PFSK-1 (cell line): ENCODE results near the gene DIP2C.

Experiments
- FOXP2 ChIP-seq: optimal IDR thresholded peaks from 2 replicates; pipeline ENCODE3; 2011; ENCODE audit warnings: borderline replicate concordance, control low read depth, inconsistent platforms; ENCODE audit not compliant: insufficient read depth; ENCODE audit errors: extremely low read length, extremely low read depth
- POLR2AphosphoS5 ChIP-seq: IDR thresholded peaks from 2 replicates; pipeline ENCODE4 v1.6.1; 2012; ENCODE audit warnings: low read depth, mild to moderate bottlenecking, control low read depth, low read length, moderate library complexity
- SIN3A ChIP-seq: IDR thresholded peaks from 2 replicates; pipeline ENCODE4 v1.6.1; 2012; ENCODE audit warnings: mild to moderate bottlenecking, low read length, moderate library complexity, borderline replicate concordance; ENCODE audit not compliant: insufficient read depth
- TAF1 ChIP-seq: IDR thresholded peaks from 2 replicates; pipeline ENCODE4 v1.6.1; 2012; ENCODE audit warnings: low read length, control low read depth, borderline replicate concordance; ENCODE audit not compliant: insufficient read depth
- TF ChIP-seq, protein P1 (sequence below), 2 experiments: IDR thresholded peaks; 2 replicates each; pipeline versions ENCODE4 v1.6.1 to v1.8.0; 2011 to 2012; ENCODE audit warnings: low read depth in 2 of 2, low read length in 2 of 2, control low read depth in 1 of 2, inconsistent platforms in 1 of 2, mild to moderate bottlenecking in 1 of 2, moderate library complexity in 1 of 2; ENCODE audit not compliant: insufficient read depth in 1 of 2

Gene DIP2C

DNA sequence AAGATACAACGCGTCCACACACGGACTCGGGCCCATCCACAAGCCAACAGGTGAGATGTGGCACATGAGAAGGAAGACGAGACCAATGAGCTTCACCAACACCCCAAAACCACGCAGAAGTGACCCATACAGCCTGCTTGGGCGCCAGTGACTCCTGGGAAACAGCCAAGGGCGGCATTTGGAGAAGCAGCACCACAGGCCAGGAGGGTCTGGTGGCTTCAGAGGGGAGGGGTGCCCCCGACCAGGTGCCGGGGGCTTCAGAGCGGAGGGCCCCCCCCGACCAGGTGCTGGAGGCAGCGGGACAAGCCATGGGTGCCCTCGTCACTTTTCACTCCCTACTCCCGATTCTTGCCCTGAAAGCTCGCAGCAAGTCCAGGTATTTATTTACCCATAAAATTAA is 140.1 kb downstream of the DIP2C start:
- TF ChIP-seq SIN3A, result no peak
- no peak for TF ChIP-seq POLR2AphosphoS5
- TF ChIP-seq, protein P1, sequence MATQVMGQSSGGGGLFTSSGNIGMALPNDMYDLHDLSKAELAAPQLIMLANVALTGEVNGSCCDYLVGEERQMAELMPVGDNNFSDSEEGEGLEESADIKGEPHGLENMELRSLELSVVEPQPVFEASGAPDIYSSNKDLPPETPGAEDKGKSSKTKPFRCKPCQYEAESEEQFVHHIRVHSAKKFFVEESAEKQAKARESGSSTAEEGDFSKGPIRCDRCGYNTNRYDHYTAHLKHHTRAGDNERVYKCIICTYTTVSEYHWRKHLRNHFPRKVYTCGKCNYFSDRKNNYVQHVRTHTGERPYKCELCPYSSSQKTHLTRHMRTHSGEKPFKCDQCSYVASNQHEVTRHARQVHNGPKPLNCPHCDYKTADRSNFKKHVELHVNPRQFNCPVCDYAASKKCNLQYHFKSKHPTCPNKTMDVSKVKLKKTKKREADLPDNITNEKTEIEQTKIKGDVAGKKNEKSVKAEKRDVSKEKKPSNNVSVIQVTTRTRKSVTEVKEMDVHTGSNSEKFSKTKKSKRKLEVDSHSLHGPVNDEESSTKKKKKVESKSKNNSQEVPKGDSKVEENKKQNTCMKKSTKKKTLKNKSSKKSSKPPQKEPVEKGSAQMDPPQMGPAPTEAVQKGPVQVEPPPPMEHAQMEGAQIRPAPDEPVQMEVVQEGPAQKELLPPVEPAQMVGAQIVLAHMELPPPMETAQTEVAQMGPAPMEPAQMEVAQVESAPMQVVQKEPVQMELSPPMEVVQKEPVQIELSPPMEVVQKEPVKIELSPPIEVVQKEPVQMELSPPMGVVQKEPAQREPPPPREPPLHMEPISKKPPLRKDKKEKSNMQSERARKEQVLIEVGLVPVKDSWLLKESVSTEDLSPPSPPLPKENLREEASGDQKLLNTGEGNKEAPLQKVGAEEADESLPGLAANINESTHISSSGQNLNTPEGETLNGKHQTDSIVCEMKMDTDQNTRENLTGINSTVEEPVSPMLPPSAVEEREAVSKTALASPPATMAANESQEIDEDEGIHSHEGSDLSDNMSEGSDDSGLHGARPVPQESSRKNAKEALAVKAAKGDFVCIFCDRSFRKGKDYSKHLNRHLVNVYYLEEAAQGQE (IDR thresholded peaks at IDR 0.05; ENCODE audit: insufficient read depth in 1 of 2, low read depth in 2 of 2, low read length in 2 of 2), result no peak
- no peak for TF ChIP-seq TAF1
- TF ChIP-seq FOXP2, result no peak

DNA sequence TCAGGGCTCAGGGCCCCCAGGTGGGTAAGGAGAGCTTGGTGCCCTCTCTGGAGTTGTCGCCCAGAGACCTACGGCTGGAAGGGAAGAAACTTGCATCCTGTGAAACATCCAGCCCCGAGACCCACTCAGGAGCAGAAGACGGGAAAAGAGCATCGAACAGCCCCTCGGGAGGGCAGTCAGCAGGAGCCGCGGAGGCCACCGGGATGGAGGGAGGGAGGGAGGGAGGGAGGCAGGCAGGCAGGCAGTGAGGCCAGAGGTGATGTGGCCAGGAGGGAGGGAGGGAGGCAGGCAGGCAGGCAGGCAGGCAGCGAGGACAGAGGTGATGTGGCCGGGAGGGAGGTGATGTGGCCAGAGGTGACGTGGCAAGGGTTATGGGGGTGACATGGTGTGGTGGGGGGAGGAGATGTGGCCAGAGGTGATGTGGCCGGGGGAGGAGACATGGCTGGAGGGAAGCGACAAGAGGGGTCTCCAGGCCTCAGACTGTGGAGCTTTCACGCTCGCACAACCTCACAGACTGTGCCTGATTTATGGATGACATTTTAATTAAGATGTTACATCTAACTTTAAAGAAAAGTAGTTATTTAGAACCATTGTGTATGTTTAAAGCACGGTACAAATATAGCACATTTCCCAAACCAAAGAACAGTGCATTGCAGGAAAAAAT is 141.1 kb downstream of the DIP2C start:
- TF ChIP-seq FOXP2 (no peak), POLR2AphosphoS5 (no peak), TAF1 (no peak), SIN3A (no peak)
- TF ChIP-seq, protein P1 (IDR thresholded peaks at IDR 0.05; ENCODE audit: insufficient read depth in 1 of 2, low read depth in 2 of 2, low read length in 2 of 2), result no peak

DNA sequence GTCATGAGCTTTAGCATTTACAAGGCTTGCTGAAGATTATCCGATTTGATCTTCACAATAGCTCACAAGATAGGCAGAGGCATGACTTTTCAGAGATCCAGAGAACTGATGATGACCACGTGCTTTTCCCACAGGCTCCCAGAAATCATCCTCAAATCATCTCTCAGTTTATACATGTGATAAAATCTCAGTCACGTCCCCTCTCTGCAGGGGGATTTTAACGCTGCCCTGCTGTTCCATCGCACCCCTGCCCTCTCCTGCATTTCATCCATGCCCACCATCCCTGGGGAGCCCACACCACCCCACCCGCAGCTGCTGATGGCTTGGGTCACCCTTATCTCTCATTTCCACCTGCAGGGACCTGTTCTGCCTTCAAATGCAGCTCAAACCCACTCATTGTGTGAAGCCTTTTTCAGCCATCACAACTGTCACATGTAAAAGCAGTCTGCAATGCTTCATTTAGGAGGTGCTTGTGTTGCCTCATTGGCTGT is 141.8 kb downstream of the DIP2C start:
- TF ChIP-seq SIN3A (no peak), TAF1 (no peak), FOXP2 (no peak), POLR2AphosphoS5 (no peak)
- TF ChIP-seq, protein P1 (IDR thresholded peaks at IDR 0.05; ENCODE audit: insufficient read depth in 1 of 2, low read depth in 2 of 2, low read length in 2 of 2), result no peak

GRCh38 chr10:546971-547590 is 142.4 kb downstream of the DIP2C start:
- TF ChIP-seq SIN3A (no peak), POLR2AphosphoS5 (no peak), TAF1 (no peak), FOXP2 (no peak)
- TF ChIP-seq, protein P1 (IDR thresholded peaks at IDR 0.05; ENCODE audit: insufficient read depth in 1 of 2, low read depth in 2 of 2, low read length in 2 of 2), result no peak
